Measurements from ENCODE around the gene STKLD1. TPM values are rescaled to one million over a fixed set of nuclear protein-coding genes. Genes with fewer than 3 reads are reported as not detected.

STKLD1 gene
- total RNA-seq, 3 donors from 2014 or later, result 0.59 to 3.9 (median 0.96) TPM

DNA sequence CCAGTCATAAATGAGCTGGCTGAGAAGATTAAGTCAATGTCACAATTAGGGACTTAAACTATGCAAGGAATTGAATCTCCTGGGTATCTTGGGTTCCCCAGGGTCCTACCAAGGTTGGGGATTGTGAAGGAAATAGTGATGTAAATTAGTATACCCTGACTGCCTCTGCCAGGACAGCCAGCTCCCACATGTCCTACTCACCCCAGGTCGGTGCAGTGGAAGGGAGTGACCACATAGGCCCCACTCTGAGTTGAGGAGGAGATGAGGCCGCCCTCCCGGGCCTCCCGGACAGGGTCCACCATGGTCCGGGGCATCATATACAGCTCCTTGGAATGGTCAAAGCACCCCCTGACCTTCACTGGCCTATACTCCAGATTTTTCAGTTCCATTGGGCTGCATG lies 22.6 kb upstream of the STKLD1 start:
- no peak for DNase-seq (ENCODE audit: low spot score in 2 of 2)
- intact Hi-C loops (cut with DNase I; ENCODE audit: low total_unique reads), result loop anchor here (10.0 kb wide), 1 partner anchor 1979 kb away; no protein-coding TSS in a partner anchor
- Histone ChIP-seq H3K36me3 (peaks cover 6% of the 10 kb centered on the region), H3K4me1 (peaks cover 0 to 28% of the 10 kb centered on the region in 2 donors), H3K27ac (no peak overlapping the region), H3K9me3 (no peaks in the 10 kb centered on the region), H3K27me3 (no peaks in the 10 kb centered on the region), H3K4me3 (no peak overlapping the region)
- no peak for TF ChIP-seq POLR2AphosphoS5 (IDR thresholded peaks at IDR 0.05)
- TF ChIP-seq, protein P1, sequence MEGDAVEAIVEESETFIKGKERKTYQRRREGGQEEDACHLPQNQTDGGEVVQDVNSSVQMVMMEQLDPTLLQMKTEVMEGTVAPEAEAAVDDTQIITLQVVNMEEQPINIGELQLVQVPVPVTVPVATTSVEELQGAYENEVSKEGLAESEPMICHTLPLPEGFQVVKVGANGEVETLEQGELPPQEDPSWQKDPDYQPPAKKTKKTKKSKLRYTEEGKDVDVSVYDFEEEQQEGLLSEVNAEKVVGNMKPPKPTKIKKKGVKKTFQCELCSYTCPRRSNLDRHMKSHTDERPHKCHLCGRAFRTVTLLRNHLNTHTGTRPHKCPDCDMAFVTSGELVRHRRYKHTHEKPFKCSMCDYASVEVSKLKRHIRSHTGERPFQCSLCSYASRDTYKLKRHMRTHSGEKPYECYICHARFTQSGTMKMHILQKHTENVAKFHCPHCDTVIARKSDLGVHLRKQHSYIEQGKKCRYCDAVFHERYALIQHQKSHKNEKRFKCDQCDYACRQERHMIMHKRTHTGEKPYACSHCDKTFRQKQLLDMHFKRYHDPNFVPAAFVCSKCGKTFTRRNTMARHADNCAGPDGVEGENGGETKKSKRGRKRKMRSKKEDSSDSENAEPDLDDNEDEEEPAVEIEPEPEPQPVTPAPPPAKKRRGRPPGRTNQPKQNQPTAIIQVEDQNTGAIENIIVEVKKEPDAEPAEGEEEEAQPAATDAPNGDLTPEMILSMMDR (IDR thresholded peaks at IDR 0.05), result no peak

DNA sequence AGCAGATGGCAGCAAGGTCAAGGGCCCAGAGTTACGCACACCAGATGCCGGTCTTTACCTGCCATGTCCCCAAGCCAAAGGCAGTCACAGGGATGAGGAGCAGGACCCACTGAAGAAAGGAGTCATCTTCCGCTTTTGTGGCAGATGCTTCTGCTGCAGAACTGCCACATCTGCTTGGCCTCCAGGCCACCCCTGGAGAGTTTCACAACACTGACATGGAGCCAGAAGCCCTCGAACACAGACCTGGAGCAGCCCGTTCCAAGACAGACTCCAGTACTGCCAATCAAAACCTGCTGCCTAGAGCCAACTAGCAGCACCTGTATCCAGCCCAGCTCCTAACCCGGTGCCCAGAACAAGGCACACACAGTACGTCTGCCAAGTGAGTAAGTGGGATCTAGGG lies 21.4 kb upstream of the STKLD1 start:
- peaks cover 0 to 20% of the 10 kb centered on the region in 2 donors for H3K4me1 ChIP-seq
- no peak overlapping the region for H3K27ac ChIP-seq
- TF ChIP-seq POLR2A (IDR thresholded peaks at IDR 0.05) (no peak), POLR2AphosphoS5 (IDR thresholded peaks at IDR 0.05) (no peak)
- TF ChIP-seq, protein P1 (IDR thresholded peaks at IDR 0.05), result no peak
- H3K4me3 ChIP-seq, result peak overlapping the region in 1 of 3 donors; percentile 89
- no peaks in the 10 kb centered on the region for H3K27me3 ChIP-seq
- no peak for DNase-seq (ENCODE audit: low spot score in 2 of 2)
- H3K36me3 ChIP-seq, result peaks cover 6% of the 10 kb centered on the region
- intact Hi-C loops (cut with DNase I; ENCODE audit: low total_unique reads), result loop anchor here (10.0 kb wide), 1 partner anchor 1980 kb away; no protein-coding TSS in a partner anchor
- no peaks in the 10 kb centered on the region for H3K9me3 ChIP-seq

DNA sequence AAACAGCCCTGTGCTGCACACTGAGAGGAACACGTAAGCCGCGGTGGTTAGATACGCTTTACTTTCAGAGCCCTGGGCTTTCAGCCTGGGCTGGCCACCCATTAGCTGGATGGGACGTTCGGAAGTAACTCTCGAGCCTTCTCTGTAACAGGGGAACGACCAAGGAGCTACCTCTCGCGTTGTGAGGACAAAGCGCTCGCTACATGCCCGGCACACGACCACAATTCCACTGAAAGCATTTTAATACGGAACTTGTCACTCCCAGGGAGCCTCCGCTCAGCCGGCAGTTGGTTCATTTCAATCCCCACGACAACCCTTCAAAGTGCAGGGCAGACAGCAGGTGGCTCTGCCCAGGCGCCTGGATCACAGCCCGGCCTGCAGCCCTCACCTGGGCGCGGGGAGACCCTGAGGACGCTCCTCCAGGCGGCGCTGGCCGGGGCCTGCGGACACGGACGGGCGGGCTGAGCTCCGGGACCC lies 20.2 kb upstream of the STKLD1 start:
- intact Hi-C loops (cut with DNase I; ENCODE audit: low total_unique reads), result loop anchor here (10.0 kb wide), 1 partner anchor 1981 kb away; no protein-coding TSS in a partner anchor
- H3K27ac ChIP-seq, result peak overlapping the region; percentile 80 to 88
- peaks cover 5% of the 10 kb centered on the region for H3K36me3 ChIP-seq
- H3K4me3 ChIP-seq, result peak overlapping the region; percentile 81 to 92 (median 89)
- peaks cover 0 to 20% of the 10 kb centered on the region in 2 donors for H3K4me1 ChIP-seq
- DNase-seq (ENCODE audit: low spot score in 2 of 2), result no peak
- TF ChIP-seq, protein P1 (IDR thresholded peaks at IDR 0.05), result no peak
- TF ChIP-seq POLR2AphosphoS5 (IDR thresholded peaks at IDR 0.05), result no peak
- no peak for TF ChIP-seq POLR2A (IDR thresholded peaks at IDR 0.05)
- no peaks in the 10 kb centered on the region for H3K27me3 ChIP-seq
- H3K9me3 ChIP-seq, result no peaks in the 10 kb centered on the region

GRCh38 chr9:133356391-133357091 lies 19.6 kb upstream of the STKLD1 start, which contains the start of the genes SURF1 and SURF2:
Gene SURF1, minus strand, starts transcription at chr9:133356487. Its CDS starts 34 bp downstream, at chr9:133356453.
Gene SURF2, plus strand, starts transcription at chr9:133356550. Its CDS starts 43 bp downstream, at chr9:133356593.
- intact Hi-C loops (cut with DNase I; ENCODE audit: low total_unique reads), result loop anchor here (10.0 kb wide), 1 partner anchor 1982 kb away; no protein-coding TSS in a partner anchor

More at GRCh38 chr9:133356391-133357091, 19.6 kb upstream of the STKLD1 start, which contains the start of the genes SURF1 and SURF2:
- peak; percentile 82 to 88 for DNase-seq (ENCODE audit: low spot score in 2 of 2)
- H3K4me1 ChIP-seq, result peaks cover 0 to 20% of the 10 kb centered on the region in 2 donors
- peaks cover 5% of the 10 kb centered on the region for H3K36me3 ChIP-seq
- no peaks in the 10 kb centered on the region for H3K9me3 ChIP-seq
- TF ChIP-seq POLR2AphosphoS5 (IDR thresholded peaks at IDR 0.05), result peak in 2 of 3 donors; percentile 48 to 79
- no peak for TF ChIP-seq POLR2A (IDR thresholded peaks at IDR 0.05)
- TF ChIP-seq, protein P1 (IDR thresholded peaks at IDR 0.05), result peak in 1 of 3 donors; percentile 9
- H3K27ac ChIP-seq, result peak within 1 kb of the TSS; percentile 80 to 88
- no peaks in the 10 kb centered on the region for H3K27me3 ChIP-seq
- H3K4me3 ChIP-seq, result peak within 1 kb of the TSS; percentile 81 to 92 (median 89)

Data from breast epithelium (tissue), 4 donors.